ENCODE data around the gene ATAD3A.
"Not testable (repeated sequence)": the region's sequence is repeated elsewhere in the genome, so short reads cannot be mapped to it uniquely, and the experiment has no call there.

Gene ATAD3A

DNA sequence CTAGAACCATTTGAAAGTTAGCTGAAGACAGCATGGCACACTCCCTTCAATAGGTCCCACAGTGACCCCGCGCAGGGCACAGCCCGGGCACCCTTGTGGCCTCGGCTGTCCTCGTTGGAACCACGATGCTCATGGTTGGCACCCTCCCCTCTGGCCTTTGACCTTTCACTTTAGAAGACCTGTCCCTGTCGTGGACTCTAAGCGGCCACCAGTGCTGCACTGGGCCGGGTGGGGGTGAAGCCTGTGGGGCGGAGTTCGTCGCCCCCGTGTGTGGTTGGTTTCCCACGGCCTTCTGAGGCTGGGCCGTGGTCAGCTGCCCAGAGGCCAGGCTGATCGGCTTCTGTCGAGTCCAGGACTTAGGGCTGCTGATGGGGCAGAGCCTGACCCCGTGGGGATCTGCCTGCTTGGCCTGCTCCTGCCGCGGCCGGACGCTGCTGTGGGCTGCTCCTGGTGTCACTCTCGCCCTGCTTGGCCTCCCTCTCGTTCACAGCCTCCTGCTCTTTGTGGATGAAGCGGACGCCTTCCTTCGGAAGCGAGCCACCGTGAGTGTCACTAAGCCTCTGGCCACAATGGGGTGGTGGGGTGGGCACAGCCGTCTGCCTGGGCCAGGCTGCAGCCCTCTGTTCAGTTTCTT lies 12.9 kb downstream of the ATAD3A start:
- DNase-seq, result not testable (repeated sequence)

DNA sequence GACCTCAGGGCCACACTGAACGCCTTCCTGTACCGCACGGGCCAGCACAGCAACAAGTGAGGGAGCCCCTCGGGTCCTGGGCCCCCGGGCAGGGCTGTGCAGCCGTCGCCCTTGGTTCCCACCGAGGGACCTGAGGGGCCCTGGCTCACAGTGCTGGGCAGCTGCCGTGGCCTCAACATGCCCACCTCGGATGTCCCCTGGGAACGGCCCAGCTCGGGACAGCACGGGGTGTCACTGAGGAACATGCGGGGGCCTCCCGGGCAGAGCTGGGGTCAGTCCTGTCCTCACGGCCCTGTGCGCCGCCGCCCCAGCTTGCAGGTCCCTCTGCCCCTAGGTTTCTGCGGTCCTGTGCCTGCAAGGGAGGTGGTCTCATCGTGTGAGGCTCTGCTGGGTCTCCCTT lies 14.5 kb downstream of the ATAD3A start:
- DNase-seq, result not testable (repeated sequence)

DNA sequence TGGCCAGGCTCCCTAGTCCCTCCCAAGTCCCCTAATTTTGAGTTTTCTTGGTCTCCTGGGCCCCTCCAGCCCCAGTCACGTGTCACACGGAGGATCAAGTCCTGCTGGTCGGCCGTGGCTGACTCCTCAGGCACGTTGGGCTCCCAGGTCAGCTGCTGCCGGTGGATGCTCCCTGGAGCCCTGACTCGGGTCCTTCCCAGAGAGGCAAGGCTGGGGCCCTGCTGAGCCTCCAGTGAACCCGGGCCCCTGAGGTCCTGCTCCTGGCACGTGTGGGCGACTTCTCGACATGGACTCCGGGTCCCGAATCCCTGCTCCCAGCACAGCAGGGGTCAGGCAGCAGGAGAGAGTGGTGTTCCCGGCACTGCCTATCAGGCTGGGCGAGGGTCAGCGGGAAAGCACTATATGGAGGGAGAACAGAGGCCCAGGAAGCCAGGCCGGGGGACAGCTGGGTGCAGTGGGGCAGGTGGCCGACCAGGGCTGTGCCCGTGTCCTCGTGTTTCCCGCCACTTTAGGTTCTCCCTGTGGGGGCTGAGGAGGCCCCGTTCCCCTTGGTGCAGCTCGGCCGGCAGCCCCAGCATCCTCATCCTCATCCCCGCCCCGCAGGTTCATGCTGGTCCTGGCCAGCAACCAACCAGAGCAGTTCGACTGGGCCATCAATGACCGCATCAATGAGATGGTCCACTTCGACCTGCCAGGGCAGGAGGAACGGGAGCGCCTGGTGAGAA lies 15.3 kb downstream of the ATAD3A start:
- DNase-seq, result no peak

- DNase-seq, result no peak
Measured at GRCh38 chr1:1528301-1529267, 16.6 kb downstream of the ATAD3A start.

GRCh38 chr1:1529321-1529720 lies 17.4 kb downstream of the ATAD3A start:
- DNase-seq, result no peak

- DNase-seq, result no peak
Measured at GRCh38 chr1:1529936-1530335, 18.0 kb downstream of the ATAD3A start.

GRCh38 chr1:1531947-1532346 lies 20.0 kb downstream of the ATAD3A start:
- no peak for DNase-seq

- not testable (repeated sequence) for DNase-seq
Measured at GRCh38 chr1:1533176-1533893, 21.4 kb downstream of the ATAD3A start.

DNA sequence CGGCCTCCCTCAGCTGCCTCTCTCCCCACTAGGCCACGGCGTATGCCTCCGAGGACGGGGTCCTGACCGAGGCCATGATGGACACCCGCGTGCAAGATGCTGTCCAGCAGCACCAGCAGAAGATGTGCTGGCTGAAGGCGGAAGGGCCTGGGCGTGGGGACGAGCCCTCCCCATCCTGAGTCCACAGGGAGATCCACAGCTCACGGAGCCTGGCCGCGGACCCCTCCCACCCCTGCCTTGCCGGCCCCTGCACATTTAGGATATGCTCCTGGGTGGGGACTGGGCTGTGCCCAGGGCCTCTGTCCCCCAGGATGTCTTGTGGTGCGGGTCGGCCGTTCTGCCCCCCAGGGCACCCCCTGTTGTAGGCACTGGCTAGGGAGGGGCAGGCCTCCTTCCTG lies 21.9 kb downstream of the ATAD3A start:
- DNase-seq, result not testable (repeated sequence)

- no peak for DNase-seq
Measured at GRCh38 chr1:1534401-1535154, 22.6 kb downstream of the ATAD3A start.

DNA sequence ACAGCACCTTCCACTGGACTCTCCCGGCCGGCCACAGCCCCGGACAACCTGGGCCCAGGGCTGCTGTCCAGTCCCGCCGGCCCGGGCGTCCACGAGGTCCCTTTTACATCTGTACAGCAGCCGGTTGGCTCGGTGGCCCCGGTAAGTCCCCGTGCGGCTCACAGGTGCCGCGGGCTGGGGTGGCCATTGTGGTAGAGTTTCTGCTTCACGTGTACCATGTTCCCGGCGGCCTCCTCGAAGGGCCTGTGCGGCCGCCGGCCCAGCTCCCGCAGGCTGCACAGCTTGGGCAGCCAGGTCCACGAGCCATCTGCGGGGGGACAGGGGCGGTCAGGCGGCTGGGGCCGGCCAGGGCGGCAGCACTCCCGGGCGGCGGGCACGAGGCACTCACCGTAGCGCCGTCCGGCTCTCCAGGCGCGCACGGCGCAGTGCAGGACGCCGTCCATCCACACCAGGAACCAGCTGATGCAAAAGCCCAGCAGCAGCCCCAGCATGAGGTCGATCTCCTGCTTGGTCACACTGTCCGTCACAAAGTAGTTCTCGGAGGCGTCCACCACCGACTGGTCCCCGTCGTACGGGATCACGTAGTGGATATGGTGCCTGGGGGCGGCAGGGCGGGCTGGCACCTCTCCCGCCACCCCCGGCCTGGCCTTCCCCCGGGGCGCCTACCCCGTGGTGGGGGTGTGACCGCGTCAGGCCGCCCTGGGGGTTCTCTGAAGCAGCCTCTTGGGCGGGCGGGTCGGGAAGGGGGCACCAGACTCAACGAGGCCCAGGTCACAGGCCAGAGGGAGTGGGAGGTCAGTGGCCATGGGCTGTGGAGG lies 23.4 kb downstream of the ATAD3A start:
- no peak for DNase-seq

GRCh38 chr1:1536019-1536937 lies 24.3 kb downstream of the ATAD3A start:
- no peak for DNase-seq

DNA sequence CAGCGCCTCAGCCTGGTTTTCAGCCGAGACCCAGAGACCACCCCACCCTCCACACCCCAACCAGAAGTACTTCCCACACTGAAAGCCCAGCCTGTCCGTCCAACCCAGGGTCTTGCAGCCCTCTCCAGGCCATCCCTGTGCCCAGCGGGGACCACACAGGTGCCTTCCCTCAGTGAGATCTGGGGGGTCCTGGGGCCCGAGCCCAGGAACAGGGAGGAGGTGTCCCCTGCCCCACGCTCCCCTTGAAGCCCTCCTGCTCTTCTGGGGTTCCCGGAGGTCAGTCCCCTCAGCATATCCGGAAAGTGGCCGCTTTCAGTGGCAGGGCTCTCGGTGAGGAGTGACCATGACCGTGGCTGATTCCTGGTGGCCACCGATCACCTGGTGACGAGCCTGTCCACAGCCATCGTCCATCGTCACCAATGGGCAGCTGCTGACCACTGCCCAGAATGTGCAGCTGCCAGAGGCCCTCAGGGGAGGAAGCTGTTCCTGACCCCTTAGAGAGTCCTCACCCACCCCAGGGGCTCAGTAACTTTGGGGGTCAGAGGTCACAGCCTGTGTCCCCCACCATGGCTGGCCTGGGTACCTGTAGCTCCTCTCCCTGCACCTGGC lies 25.1 kb downstream of the ATAD3A start:
- DNase-seq, result no peak

GRCh38 chr1:1537626-1538250 lies 25.8 kb downstream of the ATAD3A start:
- no peak for DNase-seq

DNA sequence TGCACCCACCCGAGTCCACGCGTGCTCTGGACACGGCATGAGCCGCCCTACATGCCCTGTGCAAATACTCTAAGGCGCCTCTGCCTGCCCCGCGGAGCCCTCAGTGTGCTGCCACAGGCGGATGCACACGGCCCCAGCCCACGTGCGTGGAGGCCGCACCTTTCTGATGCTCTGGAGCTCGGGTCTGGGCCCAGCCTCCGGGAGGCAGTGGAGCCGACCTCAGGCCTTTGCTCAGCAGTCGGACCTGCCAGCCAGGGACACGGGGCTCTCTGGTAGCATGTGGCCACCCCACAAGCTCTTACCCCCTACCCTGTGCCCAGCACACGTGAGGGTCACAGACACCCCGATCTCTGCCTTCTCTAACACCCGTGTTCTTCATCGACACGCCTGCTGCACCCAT lies 26.4 kb downstream of the ATAD3A start:
- DNase-seq, result no peak

DNA sequence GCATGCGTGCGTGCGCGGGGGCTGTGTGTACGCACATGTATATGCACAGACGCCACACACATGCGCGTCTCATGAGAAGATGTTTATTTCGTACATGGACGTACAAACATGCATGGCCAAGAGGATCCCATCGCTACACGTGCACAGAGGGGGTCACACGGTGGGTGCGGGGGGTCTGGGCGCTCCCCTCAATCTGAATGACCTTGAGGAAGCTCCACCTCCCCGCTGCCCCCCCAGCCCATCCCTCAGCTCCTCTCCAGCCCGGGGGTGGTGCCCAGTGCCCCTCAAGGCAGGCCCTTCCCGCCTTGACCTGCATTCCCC lies 27.0 kb downstream of the ATAD3A start:
- DNase-seq, result no peak

DNA sequence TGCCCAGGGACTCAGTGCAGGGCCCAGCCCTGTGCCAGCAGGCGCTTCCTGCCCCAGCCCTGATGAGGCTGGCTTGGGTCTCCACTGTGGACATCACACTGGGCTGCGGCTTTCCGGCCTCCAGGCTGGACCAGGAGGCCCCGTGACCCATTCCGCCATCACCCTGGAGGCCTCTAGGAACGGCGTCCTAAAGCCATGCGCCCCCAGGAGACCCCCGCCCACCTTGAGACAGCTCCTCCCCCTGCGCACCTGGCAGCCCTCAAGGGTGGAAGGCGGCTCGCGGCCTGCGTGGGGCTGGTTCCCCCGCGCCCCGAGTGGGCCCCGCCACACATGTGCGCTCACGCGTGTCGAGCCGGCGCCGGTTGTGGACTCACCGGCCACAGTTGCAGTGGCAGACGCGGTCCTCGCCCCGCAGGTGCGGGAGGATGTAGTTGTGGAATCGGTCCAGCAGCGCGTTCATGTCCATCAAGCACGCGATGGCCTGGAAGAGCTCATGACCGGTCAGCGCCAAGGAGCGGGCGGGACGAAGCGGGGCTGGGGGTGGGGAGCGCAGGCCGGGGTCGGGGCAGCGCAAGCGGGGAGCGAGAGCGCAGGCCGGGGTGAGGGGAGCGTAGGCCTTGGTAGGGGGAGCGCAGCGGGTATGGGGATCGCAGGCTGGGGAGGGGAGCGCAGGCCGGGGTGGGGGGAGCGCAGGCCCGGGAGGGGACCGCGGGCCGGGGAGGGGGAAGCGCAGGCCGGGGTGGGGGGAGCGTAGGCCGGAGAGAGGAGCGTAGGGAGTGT lies 27.5 kb downstream of the ATAD3A start:
- no peak for DNase-seq

- DNase-seq, result peak; percentile 67
Measured at GRCh38 chr1:1540090-1540817, 28.3 kb downstream of the ATAD3A start, which contains the start of gene TMEM240. TSS of gene TMEM240 (minus strand) at chr1:1540624. CDS start at chr1:1540346, 278 bp downstream.
